Erythroblast (primary cell): ENCODE measurements around the gene CFAP298.

Source experiments
- GATA1 ChIP-seq: IDR thresholded peaks from 2 replicates; pipeline ENCODE4 v1.6.1; 2011; ENCODE audit warnings: low read depth, mild to moderate bottlenecking, control low read depth, low read length, moderate library complexity
- POLR2A ChIP-seq: IDR thresholded peaks from 2 replicates; pipeline ENCODE4 v1.6.1; 2011; ENCODE audit warnings: mild to moderate bottlenecking, low read length

GRCh38 chr21:32612999-32613337 is 791 bp upstream of the CFAP298 start:
- TF ChIP-seq POLR2A (peak; percentile 37), GATA1 (no peak)
